Neuronal stem cell (in vitro differentiated cells): ENCODE results near the gene SLC35A4.

Source experiments
- DNase-seq: peaks from one replicate; pipeline ENCODE4 v3.0.0-alpha.2; 2013; ENCODE audit warnings: low spot score
- H2AFZ ChIP-seq: one replicate; pipeline ENCODE4 v1.6.1; 2013; ENCODE audit warnings: mild to moderate bottlenecking, low read length, inconsistent platforms
- H2AK5ac ChIP-seq: 2 replicates; pipeline ENCODE4 v1.6.1; 2013; ENCODE audit warnings: low read depth, mild to moderate bottlenecking, inconsistent platforms, low read length, moderate library complexity, mixed read lengths
- H2BK120ac ChIP-seq: 2 replicates; pipeline ENCODE4 v1.6.1; 2013; ENCODE audit warnings: low read depth, mild to moderate bottlenecking, inconsistent platforms, low read length, moderate library complexity, mixed read lengths
- H2BK12ac ChIP-seq: one replicate; pipeline ENCODE4 v1.6.1; 2013; ENCODE audit warnings: low read length, inconsistent platforms
- H2BK15ac ChIP-seq: 2 replicates; pipeline ENCODE4 v1.6.1; 2013; ENCODE audit warnings: mild to moderate bottlenecking, low read length, inconsistent platforms, mixed read lengths
- H2BK5ac ChIP-seq: one replicate; pipeline ENCODE4 v1.6.1; 2013; ENCODE audit warnings: inconsistent platforms, mild to moderate bottlenecking, low read length, moderate library complexity
- H3K14ac ChIP-seq: one replicate; pipeline ENCODE4 v1.6.1; 2013; ENCODE audit warnings: low read length, inconsistent platforms
- H3K18ac ChIP-seq: 2 replicates; pipeline ENCODE4 v1.6.1; 2013; ENCODE audit warnings: low read length, inconsistent platforms
- H3K23ac ChIP-seq: 2 replicates; pipeline ENCODE4 v1.6.1; 2013; ENCODE audit warnings: low read depth, mild to moderate bottlenecking, mixed read lengths, low read length, inconsistent platforms; ENCODE audit not compliant: poor library complexity
- H3K27ac ChIP-seq: replicated peaks from 3 replicates; pipeline ENCODE4 v1.5.1; 2013; ENCODE audit warnings: low read length, inconsistent platforms
- H3K27me3 ChIP-seq, 3 experiments: 2 replicates each; pipeline ENCODE4 v1.6.1; 2013; ENCODE audit warnings: low read length in 3 of 3, mild to moderate bottlenecking in 2 of 3, inconsistent platforms in 1 of 3, low read depth in 1 of 3, mixed read lengths in 1 of 3, moderate library complexity in 1 of 3; ENCODE audit not compliant: control insufficient read depth in 3 of 3, insufficient read depth in 3 of 3
- H3K36me3 ChIP-seq, 2 donors: replicated peaks in 1 of 2; 2 replicates each; pipeline ENCODE4 v1.6.1; 2013; ENCODE audit warnings: low read length in 2 of 2; ENCODE audit not compliant: control insufficient read depth in 2 of 2, insufficient read depth in 2 of 2
- H3K4ac ChIP-seq: 2 replicates; pipeline ENCODE4 v1.6.1; 2013; ENCODE audit warnings: inconsistent platforms, mild to moderate bottlenecking, low read length, moderate library complexity
- H3K4me1 ChIP-seq, 2 donors: 1 replicate in 1 of 2; 2 replicates in 1 of 2; pipeline ENCODE4 v1.6.1; 2013; ENCODE audit warnings: low read length in 2 of 2, low read depth in 1 of 2; ENCODE audit not compliant: control insufficient read depth in 2 of 2, insufficient read depth in 1 of 2
- H3K4me2 ChIP-seq: one replicate; pipeline ENCODE4 v1.6.1; 2013; ENCODE audit warnings: mild to moderate bottlenecking, low read length, inconsistent platforms; ENCODE audit not compliant: insufficient read depth, poor library complexity, severe bottlenecking
- H3K4me3 ChIP-seq, 2 donors: 2 replicates each; pipeline ENCODE4 v1.5.1; 2013; ENCODE audit warnings: low read length in 2 of 2, mild to moderate bottlenecking in 2 of 2, inconsistent platforms in 1 of 2, moderate library complexity in 1 of 2
- H3K79me1 ChIP-seq: one replicate; pipeline ENCODE4 v1.6.1; 2013; ENCODE audit warnings: low read depth, mild to moderate bottlenecking, inconsistent platforms, low read length, moderate library complexity
- H3K9ac ChIP-seq: one replicate; pipeline ENCODE4 v1.6.1; 2013; ENCODE audit warnings: mild to moderate bottlenecking, low read depth, low read length, inconsistent platforms; ENCODE audit not compliant: poor library complexity
- H3K9me3 ChIP-seq, 2 donors: replicated peaks in 1 of 2; 2 replicates each; pipeline versions ENCODE3 to v1.6.1; 2013; ENCODE audit warnings: low read length in 2 of 2, mild to moderate bottlenecking in 2 of 2, inconsistent platforms in 1 of 2, low read depth in 1 of 2, mixed read lengths in 1 of 2, moderate library complexity in 1 of 2; ENCODE audit not compliant: control insufficient read depth in 2 of 2, insufficient read depth in 1 of 2
- H4K8ac ChIP-seq: one replicate; pipeline ENCODE4 v1.6.1; 2013; ENCODE audit warnings: low read depth, mild to moderate bottlenecking, inconsistent platforms, low read length, moderate library complexity
- H4K91ac ChIP-seq: one replicate; pipeline ENCODE4 v1.6.1; 2013; ENCODE audit warnings: low read length, low read depth, mild to moderate bottlenecking, inconsistent platforms; ENCODE audit not compliant: poor library complexity
- WGBS, 2 donors: extraction: QIAGEN DNeasy Blood & Tissue Kit; methylation state at CpG; one replicate each; pipeline ENCODE4 v1.1.7; 2013; ENCODE audit warnings: missing lambda C conversion rate in 2 of 2, mixed read lengths in 1 of 2; ENCODE audit not compliant: insufficient read length in 2 of 2, insufficient replicate concordance in 1 of 2; ENCODE audit errors: extremely low coverage in 2 of 2; 5-methylcytosine and 5-hydroxymethylcytosine counted together

SLC35A4 gene

GRCh38 chr5:140558542-140558941 is 6.1 kb upstream of the SLC35A4 start:
- no CpG with 5 or more reads among the region's 9 CpGs for WGBS, 2 donors
- H3K4me2 ChIP-seq, result no peak overlapping the region
- no peak overlapping the region for H2BK5ac ChIP-seq
- H4K8ac ChIP-seq, result no peak overlapping the region
- no peak overlapping the region for H3K9ac ChIP-seq
- no peak overlapping the region for H3K14ac ChIP-seq
- H3K4ac ChIP-seq, result no peak overlapping the region
- no peak overlapping the region for H3K23ac ChIP-seq
- no peaks in the 10 kb centered on the region for H3K27me3 ChIP-seq
- DNase-seq, result no peak
- H2BK12ac ChIP-seq, result no peak overlapping the region
- peaks cover 5 to 44% of the 10 kb centered on the region in 2 donors for H3K36me3 ChIP-seq
- no peak overlapping the region for H2AFZ ChIP-seq
- H2AK5ac ChIP-seq, result peak overlapping the region; percentile 1
- no peak overlapping the region for H4K91ac ChIP-seq
- peaks cover 3% of the 10 kb centered on the region for H3K79me1 ChIP-seq
- H3K9me3 ChIP-seq, result no peaks in the 10 kb centered on the region
- no peak overlapping the region for H3K27ac ChIP-seq
- H2BK15ac ChIP-seq, result no peak overlapping the region
- peaks cover 8 to 9% of the 10 kb centered on the region in 2 donors for H3K4me1 ChIP-seq
- H3K4me3 ChIP-seq, result no peak overlapping the region
- no peak overlapping the region for H2BK120ac ChIP-seq
- no peak overlapping the region for H3K18ac ChIP-seq

GRCh38 chr5:140560227-140560626 is 4.4 kb upstream of the SLC35A4 start:
- no peaks in the 10 kb centered on the region for H3K27me3 ChIP-seq
- H3K4me2 ChIP-seq, result no peak overlapping the region
- no peak overlapping the region for H3K14ac ChIP-seq
- H3K23ac ChIP-seq, result no peak overlapping the region
- no peak overlapping the region for H2AK5ac ChIP-seq
- no peak overlapping the region for H3K4me3 ChIP-seq
- no peak overlapping the region for H4K8ac ChIP-seq
- H3K18ac ChIP-seq, result no peak overlapping the region
- H3K4me1 ChIP-seq, result peaks cover 9 to 12% of the 10 kb centered on the region in 2 donors
- no peak overlapping the region for H3K27ac ChIP-seq
- peaks cover 5 to 31% of the 10 kb centered on the region in 2 donors for H3K36me3 ChIP-seq
- H2BK5ac ChIP-seq, result peak overlapping the region; percentile 2
- no peak overlapping the region for H2BK120ac ChIP-seq
- H3K79me1 ChIP-seq, result peaks cover 5% of the 10 kb centered on the region
- no peak for DNase-seq
- no peak overlapping the region for H3K4ac ChIP-seq
- WGBS, 2 donors, result no CpG with 5 or more reads among the region's 10 CpGs
- H3K9ac ChIP-seq, result no peak overlapping the region
- no peak overlapping the region for H2BK15ac ChIP-seq
- H3K9me3 ChIP-seq, result no peaks in the 10 kb centered on the region
- no peak overlapping the region for H2AFZ ChIP-seq
- no peak overlapping the region for H2BK12ac ChIP-seq
- H4K91ac ChIP-seq, result no peak overlapping the region

- Histone ChIP-seq H3K4ac (no peak overlapping the region), H3K23ac (no peak overlapping the region), H3K4me3 (no peak overlapping the region), H3K4me1 (peaks cover 6 to 9% of the 10 kb centered on the region in 2 donors), H2BK15ac (no peak overlapping the region), H3K27me3 (no peaks in the 10 kb centered on the region), H3K27ac (no peak overlapping the region), H3K18ac (no peak overlapping the region), H2BK120ac (no peak overlapping the region), H3K79me1 (peaks cover 6% of the 10 kb centered on the region), H2BK5ac (no peak overlapping the region), H4K91ac (no peak overlapping the region), H3K9ac (no peak overlapping the region), H3K4me2 (no peak overlapping the region), H2BK12ac (no peak overlapping the region), H3K14ac (no peak overlapping the region), H2AK5ac (no peak overlapping the region), H4K8ac (no peak overlapping the region), H3K9me3 (no peaks in the 10 kb centered on the region), H3K36me3 (peaks cover 11 to 41% of the 10 kb centered on the region in 2 donors), H2AFZ (no peak overlapping the region)
- DNase-seq, result no peak
- no CpG with 5 or more reads among the region's 10 CpGs for WGBS, 2 donors
These were observed 2.7 kb upstream of the SLC35A4 start for GRCh38 chr5:140561753-140562523.

GRCh38 chr5:140563596-140563995 is 1.0 kb upstream of the SLC35A4 start:
- Histone ChIP-seq H2BK15ac (no peak overlapping the region), H2BK5ac (peak overlapping the region; percentile 1), H3K27ac (no peak overlapping the region), H3K4me1 (peaks cover 6% of the 10 kb centered on the region in 2 donors), H3K4ac (no peak overlapping the region), H2AFZ (peak overlapping the region; percentile 84), H3K4me2 (peak overlapping the region; percentile 65), H3K79me1 (peaks cover 3% of the 10 kb centered on the region), H2AK5ac (peak overlapping the region; percentile 16), H3K18ac (peak overlapping the region; percentile 96), H3K9me3 (no peaks in the 10 kb centered on the region), H4K91ac (no peak overlapping the region), H2BK120ac (peak overlapping the region; percentile 73), H3K23ac (no peak overlapping the region), H3K9ac (peak overlapping the region; percentile 91), H4K8ac (peak overlapping the region; percentile 21), H3K14ac (no peak overlapping the region), H2BK12ac (peak overlapping the region; percentile 59), H3K4me3 (peak overlapping the region; percentile 73 to 85), H3K27me3 (no peaks in the 10 kb centered on the region), H3K36me3 (peaks cover 24 to 57% of the 10 kb centered on the region in 2 donors)
- no peak for DNase-seq
- WGBS, 2 donors, result no CpG with 5 or more reads among the region's 8 CpGs
